Mammary epithelial cell (primary cell): ENCODE data around the gene GPC6.

Experiments
- CTCF ChIP-seq, 2 donors: IDR thresholded peaks in 1 of 2; conservative IDR thresholded peaks in 1 of 2; 2 replicates each; pipeline ENCODE4 v1.5.1; 2011 to 2012; ENCODE audit warnings: inconsistent platforms in 2 of 2, low read length in 2 of 2, mild to moderate bottlenecking in 2 of 2, control low read depth in 1 of 2, low read depth in 1 of 2; ENCODE audit not compliant: insufficient read depth in 1 of 2; ENCODE audit errors: extremely low read depth in 1 of 2
- EZH2 ChIP-seq: IDR thresholded peaks from 2 replicates; pipeline ENCODE4 v1.6.1; 2012; ENCODE audit warnings: low read length, inconsistent platforms, borderline replicate concordance

GRCh38 chr13:94395860-94396259 lies 1169.3 kb downstream of the GPC6 start:
- TF ChIP-seq CTCF (conservative IDR thresholded peaks at IDR 0.05 in 1 of 2, IDR thresholded peaks at IDR 0.05 in 1 of 2; ENCODE audit: extremely low read depth in 1 of 2, insufficient read depth in 1 of 2, low read depth in 1 of 2, low read length in 2 of 2), result no peak
- no peak for TF ChIP-seq EZH2
